Astrocyte of the spinal cord (primary cell): ENCODE data around the gene GNAI2.
"Not testable (repeated sequence)": the region's sequence is repeated elsewhere in the genome, so short reads cannot be mapped to it uniquely, and the experiment has no call there.

Experiments used
- DNase-seq: peaks from one replicate; pipeline ENCODE4 v3.0.0; 2011; ENCODE audit warnings: low read depth, low spot score
- H3K4me3 ChIP-seq: 2 replicates; pipeline ENCODE4 v1.5.1; 2011; ENCODE audit warnings: low read depth, mild to moderate bottlenecking, low read length, moderate library complexity
- CTCF ChIP-seq: IDR thresholded peaks from 2 replicates; pipeline ENCODE4 v1.5.1; 2012; ENCODE audit warnings: low read depth, mild to moderate bottlenecking, low read length, inconsistent platforms
- in situ Hi-C: cut with HindIII; loops from 2 replicates; pipeline ENCODE4 v1.10.0; 2017; ENCODE audit warnings: low sequenced_read_pairs

Gene GNAI2

DNA sequence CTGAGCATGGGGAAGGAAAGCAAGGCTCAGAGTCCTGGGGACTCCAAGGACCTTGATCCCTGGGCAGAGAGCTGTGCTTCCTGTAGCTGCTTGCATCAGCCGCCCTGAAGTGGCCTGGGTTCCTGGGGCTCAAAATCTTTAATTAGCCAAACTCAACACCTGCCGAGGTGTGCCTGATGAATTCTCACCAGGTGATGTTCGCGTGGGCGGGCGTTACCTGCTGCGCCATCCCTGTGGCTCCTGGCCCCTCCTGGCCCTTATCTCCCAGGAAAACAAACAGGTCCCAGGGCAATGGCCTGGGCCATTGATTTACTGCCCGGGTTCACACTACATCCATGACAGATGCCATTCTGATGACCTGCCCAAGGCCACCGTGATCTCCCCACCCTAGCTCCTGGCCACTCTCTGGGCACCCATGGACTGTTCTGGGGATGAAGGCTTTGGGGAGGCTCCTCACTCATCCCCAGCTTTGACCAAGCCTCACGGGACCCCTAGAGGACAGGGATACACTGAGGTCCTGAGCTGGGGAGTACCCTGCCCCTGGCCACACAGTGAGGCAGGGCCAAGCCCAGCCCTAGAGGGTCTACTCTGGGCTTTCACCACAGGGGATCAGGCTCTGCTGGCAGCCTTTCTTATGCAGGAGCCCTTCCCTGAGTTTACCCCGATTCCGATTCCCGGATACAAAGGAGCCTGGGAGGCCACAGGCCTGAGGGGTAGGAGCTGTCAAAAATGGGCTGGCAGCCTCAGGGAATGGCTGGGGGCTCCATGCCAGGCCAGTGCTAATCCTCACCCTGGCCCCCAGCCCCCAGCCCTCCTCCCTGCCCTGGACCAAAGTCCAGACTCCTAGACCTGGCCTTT, 25.3 kb upstream of the GNAI2 start:
- DNase-seq = no peak
- no peak for TF ChIP-seq CTCF
- in situ Hi-C loops = no loop called here
- H3K4me3 ChIP-seq = no peak overlapping the region

DNA sequence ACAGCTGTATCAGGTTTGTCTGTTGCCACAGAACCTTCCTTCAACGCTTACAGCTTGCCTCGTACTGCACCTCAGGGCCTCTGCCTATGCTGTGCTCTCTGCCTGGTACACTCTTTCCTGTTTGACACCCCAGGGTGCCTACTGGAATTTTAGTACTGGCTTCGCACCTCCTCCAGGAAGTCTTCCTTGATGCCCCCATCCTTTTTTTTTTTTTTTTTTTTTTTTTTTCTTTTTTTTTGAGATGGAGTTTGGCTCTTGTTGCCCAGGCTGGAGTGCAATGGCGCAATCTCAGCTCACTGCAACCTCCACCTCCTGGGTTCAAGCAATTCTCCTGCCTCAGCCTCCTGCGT, 24.7 kb upstream of the GNAI2 start:
- in situ Hi-C loops, H3K4me3 ChIP-seq, DNase-seq: not testable (repeated sequence)

GRCh38 chr3:50211930-50212329, 24.1 kb upstream of the GNAI2 start:
- TF ChIP-seq CTCF = no peak
- no peak overlapping the region for H3K4me3 ChIP-seq
- in situ Hi-C loops = no loop called here
- DNase-seq = no peak

GRCh38 chr3:50212502-50212901, 23.5 kb upstream of the GNAI2 start:
- no peak for TF ChIP-seq CTCF
- in situ Hi-C loops = no loop called here
- no peak overlapping the region for H3K4me3 ChIP-seq
- no peak for DNase-seq

- no peak for DNase-seq
- in situ Hi-C loops = no loop called here
- no peak for TF ChIP-seq CTCF
- H3K4me3 ChIP-seq = no peak overlapping the region
These were observed 23.0 kb upstream of the GNAI2 start for GRCh38 chr3:50212971-50213370.

DNA sequence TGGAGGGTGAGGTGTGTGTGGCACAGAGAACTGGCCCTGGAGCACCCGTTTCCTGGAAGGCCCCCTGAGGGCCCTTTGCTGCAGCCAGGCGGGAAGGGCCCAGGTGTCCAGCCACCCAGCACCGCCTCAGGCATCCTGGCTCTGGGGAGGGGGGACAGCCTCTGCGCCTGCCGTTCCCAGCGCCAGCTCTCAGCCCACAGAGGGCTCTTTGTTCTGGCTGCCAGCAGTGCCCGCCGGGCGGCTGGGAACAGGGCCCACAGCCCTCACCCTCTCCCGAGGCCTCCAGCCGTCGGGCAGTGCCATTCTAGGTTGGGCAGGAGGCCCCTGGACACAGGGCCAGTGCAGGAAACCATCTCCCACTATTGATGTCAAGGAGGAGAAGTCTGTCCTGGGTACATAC, 22.6 kb upstream of the GNAI2 start:
- no peak for TF ChIP-seq CTCF
- H3K4me3 ChIP-seq = no peak overlapping the region
- in situ Hi-C loops = no loop called here
- no peak for DNase-seq

DNA sequence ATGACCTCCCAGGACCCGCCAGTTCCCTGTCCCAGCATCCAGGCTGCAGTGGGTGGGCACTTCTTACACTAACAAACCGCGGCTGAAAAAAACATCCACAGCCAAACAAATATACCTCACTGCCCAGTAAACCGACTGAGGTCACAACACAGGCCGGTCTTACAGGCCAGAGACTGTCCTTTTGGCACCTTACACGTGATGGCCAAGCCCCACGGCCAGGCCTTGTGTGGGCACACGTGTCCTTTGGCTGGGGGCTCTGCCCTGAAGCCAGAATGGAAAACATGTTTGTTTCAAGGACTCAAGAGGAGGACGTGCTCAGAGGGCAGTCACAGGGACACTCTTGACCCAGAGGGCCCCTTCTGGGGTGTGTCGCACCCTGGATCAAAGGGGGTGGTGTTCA, 21.2 kb upstream of the GNAI2 start:
- DNase-seq = no peak
- no peak for TF ChIP-seq CTCF
- in situ Hi-C loops = no loop called here
- H3K4me3 ChIP-seq = no peak overlapping the region
